ENCODE results near the gene PRKD1. TPM values are rescaled to one million over a fixed set of nuclear protein-coding genes. Genes with fewer than 3 reads are reported as not detected.

PRKD1 gene
- polyA plus RNA-seq, 1 of the 3 experiments (the other 2 are of a cell fraction), result 0.07 TPM

DNA sequence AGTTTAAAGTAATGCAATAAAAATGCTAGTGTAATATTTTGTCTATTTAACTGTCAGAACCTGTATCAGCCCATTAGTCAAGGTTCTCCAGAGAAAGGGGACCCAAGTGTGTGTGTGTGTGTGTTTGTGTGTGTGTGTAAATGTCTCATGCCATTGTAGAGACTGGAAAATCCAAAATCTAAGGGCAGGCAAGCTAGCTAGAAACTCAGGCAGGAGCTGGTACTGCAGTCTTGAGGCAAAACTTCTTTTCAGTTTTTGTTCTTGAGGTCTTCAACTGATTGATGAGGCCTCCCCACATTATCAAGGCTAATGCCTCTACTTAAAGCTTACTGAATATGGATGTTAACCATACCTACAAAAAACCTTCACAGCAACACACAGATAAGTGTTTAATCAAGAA lies 126.7 kb downstream of the PRKD1 start:
- Histone ChIP-seq H3K9ac (no peak overlapping the region), H3K4me2 (no peak overlapping the region), H3K79me2 (ENCODE audit: insufficient read depth) (no peaks in the 10 kb centered on the region), H4K20me1 (ENCODE audit: insufficient read depth) (peaks cover 4% of the 10 kb centered on the region; the same call in 1 of the 2 replicates), H3K27me3 (ENCODE audit: insufficient read depth) (no peaks in the 10 kb centered on the region), H3F3A (replicated peaks; ENCODE audit: insufficient read depth) (no peaks in the 10 kb centered on the region), H3K9me2 (no peaks in the 10 kb centered on the region), H3K4me3 (ENCODE audit: low read depth in 2 of 2, low read length in 1 of 2) (no peak overlapping the region), H3K36me3 (replicated peaks in 1 of 2; ENCODE audit: control insufficient read depth in 1 of 2, insufficient read depth in 2 of 2, low read length in 1 of 2) (no peaks in the 10 kb centered on the region), H2AFZ (ENCODE audit: low read depth) (no peak overlapping the region), H3K4me1 (ENCODE audit: control insufficient read depth in 1 of 2, insufficient read depth in 2 of 2, low read depth in 1 of 2, low read length in 1 of 2) (peaks cover 0 to 6% of the 10 kb centered on the region in 2 experiments; a peak in 1 of 4 replicates), H3K27ac (ENCODE audit: low read depth in 2 of 2, low read length in 1 of 2) (no peak overlapping the region), H3K9me3 (no peaks in the 10 kb centered on the region)
- POLR2A ChIA-PET, result no interaction called here
- no peak for TF ChIP-seq SMC3 (IDR thresholded peaks at IDR 0.05; ENCODE audit: low read depth, low read length)
- TF ChIP-seq, protein P1, sequence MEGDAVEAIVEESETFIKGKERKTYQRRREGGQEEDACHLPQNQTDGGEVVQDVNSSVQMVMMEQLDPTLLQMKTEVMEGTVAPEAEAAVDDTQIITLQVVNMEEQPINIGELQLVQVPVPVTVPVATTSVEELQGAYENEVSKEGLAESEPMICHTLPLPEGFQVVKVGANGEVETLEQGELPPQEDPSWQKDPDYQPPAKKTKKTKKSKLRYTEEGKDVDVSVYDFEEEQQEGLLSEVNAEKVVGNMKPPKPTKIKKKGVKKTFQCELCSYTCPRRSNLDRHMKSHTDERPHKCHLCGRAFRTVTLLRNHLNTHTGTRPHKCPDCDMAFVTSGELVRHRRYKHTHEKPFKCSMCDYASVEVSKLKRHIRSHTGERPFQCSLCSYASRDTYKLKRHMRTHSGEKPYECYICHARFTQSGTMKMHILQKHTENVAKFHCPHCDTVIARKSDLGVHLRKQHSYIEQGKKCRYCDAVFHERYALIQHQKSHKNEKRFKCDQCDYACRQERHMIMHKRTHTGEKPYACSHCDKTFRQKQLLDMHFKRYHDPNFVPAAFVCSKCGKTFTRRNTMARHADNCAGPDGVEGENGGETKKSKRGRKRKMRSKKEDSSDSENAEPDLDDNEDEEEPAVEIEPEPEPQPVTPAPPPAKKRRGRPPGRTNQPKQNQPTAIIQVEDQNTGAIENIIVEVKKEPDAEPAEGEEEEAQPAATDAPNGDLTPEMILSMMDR (IDR thresholded peaks at IDR 0.05), result peak; percentile 20; the same call in 1 of the 2 replicates
- DNase-seq, result no peak
- CTCF ChIA-PET, result interaction anchor here (1.4 kb wide), 1 partner anchor 9 kb away, joined by 4 read pairs; no protein-coding TSS in a partner anchor

DNA sequence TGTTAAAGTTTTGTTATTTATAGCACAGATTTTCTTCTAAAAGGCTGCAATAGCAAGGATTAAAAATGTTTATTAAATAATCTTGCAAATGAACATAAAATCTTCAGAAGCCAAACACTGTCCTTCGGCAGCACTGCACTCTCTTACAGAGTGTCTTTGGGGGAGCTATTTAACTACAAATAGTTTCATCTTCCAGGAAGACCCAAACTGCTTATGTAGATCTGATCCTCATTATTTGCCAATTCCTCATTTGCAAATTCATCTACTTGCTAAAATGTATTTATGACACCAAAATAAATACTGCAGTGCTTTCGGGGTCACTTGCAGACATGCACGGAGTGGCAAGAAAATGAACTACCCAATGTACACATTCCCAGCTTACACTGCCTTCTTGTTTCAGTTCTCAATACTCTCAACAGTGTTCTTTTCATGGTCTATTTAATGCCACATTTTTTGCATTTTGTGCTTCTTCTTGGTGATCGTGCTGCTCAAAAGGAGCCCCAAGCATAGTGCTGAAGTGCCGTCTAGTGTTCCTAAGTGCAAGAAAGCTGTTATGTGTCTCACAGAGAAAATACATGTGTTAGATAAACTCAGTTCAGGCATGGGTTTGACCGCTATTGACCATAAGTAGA lies 128.1 kb downstream of the PRKD1 start:
- H2AFZ ChIP-seq (ENCODE audit: low read depth), result no peak overlapping the region
- no peaks in the 10 kb centered on the region; a peak in 1 of 4 replicates for H3K4me1 ChIP-seq (ENCODE audit: control insufficient read depth in 1 of 2, insufficient read depth in 2 of 2, low read depth in 1 of 2, low read length in 1 of 2)
- H3K27me3 ChIP-seq (ENCODE audit: insufficient read depth), result no peaks in the 10 kb centered on the region
- DNase-seq, result no peak
- peaks cover 4% of the 10 kb centered on the region; the same call in 1 of the 2 replicates for H4K20me1 ChIP-seq (ENCODE audit: insufficient read depth)
- no peaks in the 10 kb centered on the region for H3K36me3 ChIP-seq (replicated peaks in 1 of 2; ENCODE audit: control insufficient read depth in 1 of 2, insufficient read depth in 2 of 2, low read length in 1 of 2)
- no peak overlapping the region for H3K4me3 ChIP-seq (ENCODE audit: low read depth in 2 of 2, low read length in 1 of 2)
- CTCF ChIA-PET, result no interaction called here
- 11% methylated on average over 6 of the region's 6 CpGs for WGBS (ENCODE audit: low lambda C conversion rate)
- no peak overlapping the region for H3K27ac ChIP-seq (ENCODE audit: low read depth in 2 of 2, low read length in 1 of 2)
- H3K4me2 ChIP-seq, result no peak overlapping the region
- H3K9me2 ChIP-seq, result no peaks in the 10 kb centered on the region
- no peaks in the 10 kb centered on the region for H3K79me2 ChIP-seq (ENCODE audit: insufficient read depth)
- no peak for TF ChIP-seq GATA2 (CRISPR knock-in tag; IDR thresholded peaks at IDR 0.05)
- H3K9me3 ChIP-seq, result no peaks in the 10 kb centered on the region
- H3F3A ChIP-seq (replicated peaks; ENCODE audit: insufficient read depth), result no peaks in the 10 kb centered on the region
- POLR2A ChIA-PET, result no interaction called here
- H3K9ac ChIP-seq, result no peak overlapping the region

DNA sequence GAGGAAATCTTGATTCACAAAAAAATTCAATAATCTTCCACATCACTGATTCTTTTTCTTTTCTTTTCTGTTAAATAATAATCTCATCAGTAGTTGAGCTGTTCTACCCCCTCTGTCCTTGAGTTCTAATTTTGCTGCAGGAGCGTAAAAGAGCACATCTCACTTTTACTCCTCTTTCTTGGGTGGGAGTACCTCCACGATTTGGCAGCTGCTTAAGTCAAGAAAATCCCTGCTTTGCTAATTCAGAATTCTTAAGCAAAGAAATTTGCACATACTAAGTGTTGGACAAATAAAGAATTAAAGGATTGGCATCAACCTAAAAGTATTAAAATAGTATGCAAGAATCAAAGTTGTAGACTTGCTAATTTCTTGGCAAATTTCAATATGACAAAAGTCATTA lies 128.8 kb downstream of the PRKD1 start:
- peaks cover 4% of the 10 kb centered on the region; the same call in 1 of the 2 replicates for H4K20me1 ChIP-seq (ENCODE audit: insufficient read depth)
- no peaks in the 10 kb centered on the region for H3F3A ChIP-seq (replicated peaks; ENCODE audit: insufficient read depth)
- no peak overlapping the region for H3K27ac ChIP-seq (ENCODE audit: low read depth in 2 of 2, low read length in 1 of 2)
- CTCF ChIA-PET, result interaction anchor here (0.8 kb wide), 1 partner anchor 17 kb away, joined by 3 read pairs; no protein-coding TSS in a partner anchor
- H3K27me3 ChIP-seq (ENCODE audit: insufficient read depth), result no peaks in the 10 kb centered on the region
- H3K4me2 ChIP-seq, result no peak overlapping the region
- no peaks in the 10 kb centered on the region for H3K79me2 ChIP-seq (ENCODE audit: insufficient read depth)
- H3K36me3 ChIP-seq (replicated peaks in 1 of 2; ENCODE audit: control insufficient read depth in 1 of 2, insufficient read depth in 2 of 2, low read length in 1 of 2), result no peaks in the 10 kb centered on the region
- H2AFZ ChIP-seq (ENCODE audit: low read depth), result no peak overlapping the region
- H3K9me3 ChIP-seq, result no peaks in the 10 kb centered on the region
- POLR2A ChIA-PET, result no interaction called here
- no peak overlapping the region for H3K4me3 ChIP-seq (ENCODE audit: low read depth in 2 of 2, low read length in 1 of 2)
- TF ChIP-seq JUND (IDR thresholded peaks at IDR 0.05), result no peak
- TF ChIP-seq YY1 (IDR thresholded peaks at IDR 0.05; ENCODE audit: low read depth), result no peak
- no peak for TF ChIP-seq RFX5 (IDR thresholded peaks at IDR 0.05; ENCODE audit: low read length)
- TF ChIP-seq SIN3A (IDR thresholded peaks at IDR 0.05; ENCODE audit: borderline replicate concordance, low read depth, low read length), result no peak
- TF ChIP-seq EZH2phosphoT487 (IDR thresholded peaks at IDR 0.05; ENCODE audit: borderline replicate concordance, low read depth), result no peak
- TF ChIP-seq, protein P2, sequence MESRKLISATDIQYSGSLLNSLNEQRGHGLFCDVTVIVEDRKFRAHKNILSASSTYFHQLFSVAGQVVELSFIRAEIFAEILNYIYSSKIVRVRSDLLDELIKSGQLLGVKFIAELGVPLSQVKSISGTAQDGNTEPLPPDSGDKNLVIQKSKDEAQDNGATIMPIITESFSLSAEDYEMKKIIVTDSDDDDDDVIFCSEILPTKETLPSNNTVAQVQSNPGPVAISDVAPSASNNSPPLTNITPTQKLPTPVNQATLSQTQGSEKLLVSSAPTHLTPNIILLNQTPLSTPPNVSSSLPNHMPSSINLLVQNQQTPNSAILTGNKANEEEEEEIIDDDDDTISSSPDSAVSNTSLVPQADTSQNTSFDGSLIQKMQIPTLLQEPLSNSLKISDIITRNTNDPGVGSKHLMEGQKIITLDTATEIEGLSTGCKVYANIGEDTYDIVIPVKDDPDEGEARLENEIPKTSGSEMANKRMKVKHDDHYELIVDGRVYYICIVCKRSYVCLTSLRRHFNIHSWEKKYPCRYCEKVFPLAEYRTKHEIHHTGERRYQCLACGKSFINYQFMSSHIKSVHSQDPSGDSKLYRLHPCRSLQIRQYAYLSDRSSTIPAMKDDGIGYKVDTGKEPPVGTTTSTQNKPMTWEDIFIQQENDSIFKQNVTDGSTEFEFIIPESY (IDR thresholded peaks at IDR 0.05; ENCODE audit: borderline replicate concordance, low read depth), result no peak
- TF ChIP-seq MXI1 (IDR thresholded peaks at IDR 0.05; ENCODE audit: low read depth, low read length), result no peak
- TF ChIP-seq, protein P3, sequence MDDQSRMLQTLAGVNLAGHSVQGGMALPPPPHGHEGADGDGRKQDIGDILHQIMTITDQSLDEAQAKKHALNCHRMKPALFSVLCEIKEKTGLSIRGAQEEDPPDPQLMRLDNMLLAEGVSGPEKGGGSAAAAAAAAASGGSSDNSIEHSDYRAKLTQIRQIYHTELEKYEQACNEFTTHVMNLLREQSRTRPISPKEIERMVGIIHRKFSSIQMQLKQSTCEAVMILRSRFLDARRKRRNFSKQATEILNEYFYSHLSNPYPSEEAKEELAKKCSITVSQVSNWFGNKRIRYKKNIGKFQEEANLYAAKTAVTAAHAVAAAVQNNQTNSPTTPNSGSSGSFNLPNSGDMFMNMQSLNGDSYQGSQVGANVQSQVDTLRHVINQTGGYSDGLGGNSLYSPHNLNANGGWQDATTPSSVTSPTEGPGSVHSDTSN (IDR thresholded peaks at IDR 0.05), result no peak
- no peak for TF ChIP-seq EP300 (IDR thresholded peaks at IDR 0.05; ENCODE audit: borderline replicate concordance in 1 of 2, low read depth in 1 of 2, low read length in 1 of 2)
- TF ChIP-seq, protein P4, sequence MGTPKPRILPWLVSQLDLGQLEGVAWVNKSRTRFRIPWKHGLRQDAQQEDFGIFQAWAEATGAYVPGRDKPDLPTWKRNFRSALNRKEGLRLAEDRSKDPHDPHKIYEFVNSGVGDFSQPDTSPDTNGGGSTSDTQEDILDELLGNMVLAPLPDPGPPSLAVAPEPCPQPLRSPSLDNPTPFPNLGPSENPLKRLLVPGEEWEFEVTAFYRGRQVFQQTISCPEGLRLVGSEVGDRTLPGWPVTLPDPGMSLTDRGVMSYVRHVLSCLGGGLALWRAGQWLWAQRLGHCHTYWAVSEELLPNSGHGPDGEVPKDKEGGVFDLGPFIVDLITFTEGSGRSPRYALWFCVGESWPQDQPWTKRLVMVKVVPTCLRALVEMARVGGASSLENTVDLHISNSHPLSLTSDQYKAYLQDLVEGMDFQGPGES (IDR thresholded peaks at IDR 0.05; ENCODE audit: low read depth, low read length), result no peak
- H3K4me1 ChIP-seq (ENCODE audit: control insufficient read depth in 1 of 2, insufficient read depth in 2 of 2, low read depth in 1 of 2, low read length in 1 of 2), result no peaks in the 10 kb centered on the region; a peak in 1 of 4 replicates
- H3K9ac ChIP-seq, result no peak overlapping the region
- WGBS (ENCODE audit: low lambda C conversion rate), result 6% methylated on average over 2 of the region's 2 CpGs
- no peak for DNase-seq
- H3K9me2 ChIP-seq, result no peaks in the 10 kb centered on the region

Data from SK-N-SH (cell line).